ENCODE data around the gene PSMD2.

Gene PSMD2

DNA sequence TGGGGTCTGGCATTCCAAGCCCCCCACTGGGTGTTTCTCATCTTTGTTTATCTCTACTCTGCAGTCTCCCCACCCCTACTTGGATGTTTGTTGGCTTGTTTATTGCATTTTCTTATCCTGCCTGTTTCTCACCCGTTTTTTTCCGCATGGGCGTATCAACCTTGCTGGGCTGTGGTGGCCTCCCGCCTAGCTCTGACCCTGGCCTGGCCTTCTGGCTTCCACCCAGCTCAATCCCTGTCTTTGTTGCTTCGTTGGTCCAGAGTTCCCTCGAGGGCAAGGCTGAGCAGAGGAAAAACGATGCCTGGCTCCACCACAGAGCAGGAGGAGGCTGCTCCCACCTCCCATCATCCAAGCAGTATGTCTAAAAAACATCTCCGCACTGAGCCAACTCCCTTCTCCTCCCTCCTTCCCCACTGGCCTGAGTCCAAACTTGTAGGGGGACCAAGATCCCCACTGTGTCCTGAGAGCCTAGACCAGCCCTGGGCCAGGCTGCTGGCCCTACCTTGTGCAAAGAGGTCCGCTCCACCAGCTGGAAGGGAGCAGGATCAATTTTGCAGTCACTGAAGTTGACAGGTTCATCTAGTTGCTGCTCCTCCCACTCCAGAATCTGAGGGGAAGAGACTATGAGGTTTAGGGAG is 52.6 kb downstream of the PSMD2 start:
- no peak for ATAC-seq (replicated peaks; ENCODE audit: extremely low read depth, poor library complexity, severe bottlenecking)
- H3K4me3 Mint-ChIP-seq: no peak overlapping the region
- no peaks in the 10 kb centered on the region for H3K9me3 Mint-ChIP-seq
- H3K27me3 Mint-ChIP-seq: no peaks in the 10 kb centered on the region
- H3K4me1 Mint-ChIP-seq: no peaks in the 10 kb centered on the region
- no peak for DNase-seq (ENCODE audit: low spot score in 2 of 2)
- no peak overlapping the region for H3K27ac Mint-ChIP-seq (ENCODE audit: low read depth)
- peaks cover 4% of the 10 kb centered on the region for H3K36me3 Mint-ChIP-seq (ENCODE audit: insufficient read depth)

GRCh38 chr3:184352149-184352785 is 53.2 kb downstream of the PSMD2 start:
- no peaks in the 10 kb centered on the region for H3K9me3 Mint-ChIP-seq
- H3K27me3 Mint-ChIP-seq: no peaks in the 10 kb centered on the region
- H3K27ac Mint-ChIP-seq (ENCODE audit: low read depth): no peak overlapping the region
- H3K4me1 Mint-ChIP-seq: no peaks in the 10 kb centered on the region
- ATAC-seq (replicated peaks; ENCODE audit: extremely low read depth, poor library complexity, severe bottlenecking) (no peak), DNase-seq (ENCODE audit: low spot score in 2 of 2) (no peak)
- H3K36me3 Mint-ChIP-seq (ENCODE audit: insufficient read depth): peaks cover 5% of the 10 kb centered on the region
- no peak overlapping the region for H3K4me3 Mint-ChIP-seq

DNA sequence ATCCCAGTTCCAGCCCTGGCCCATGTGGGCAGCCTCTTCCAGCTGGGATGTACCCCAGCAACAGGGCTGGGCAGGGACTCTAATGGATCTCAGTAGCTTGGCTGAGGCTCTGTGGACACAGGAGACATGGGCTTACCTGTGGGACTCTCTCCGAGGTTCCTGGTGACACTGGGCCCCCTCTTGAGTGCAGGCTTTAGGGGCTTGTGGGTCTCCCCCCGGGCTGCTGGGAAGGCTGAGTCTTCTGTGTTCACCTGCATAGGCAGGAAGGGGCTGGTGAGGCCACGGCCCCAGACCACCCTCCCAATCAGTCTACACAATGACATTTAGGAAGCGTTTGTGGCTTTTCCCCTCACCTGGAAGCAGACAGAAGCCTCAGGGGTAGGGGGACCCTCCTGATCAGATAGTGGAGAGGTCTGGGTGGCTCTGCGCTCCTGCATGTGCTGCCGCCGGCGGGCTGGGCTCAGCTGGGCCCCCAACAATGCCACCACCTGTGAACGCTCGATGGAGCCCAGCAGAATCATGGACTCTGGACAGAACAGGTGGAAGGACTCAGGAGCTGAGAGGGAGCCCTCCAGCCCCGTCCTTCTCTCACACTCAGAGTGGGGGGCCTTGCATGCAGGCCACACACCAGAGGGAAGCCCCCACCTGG is 54.0 kb downstream of the PSMD2 start:
- no peak overlapping the region for H3K4me3 Mint-ChIP-seq
- H3K27me3 Mint-ChIP-seq: no peaks in the 10 kb centered on the region
- no peaks in the 10 kb centered on the region for H3K4me1 Mint-ChIP-seq
- DNase-seq (ENCODE audit: low spot score in 2 of 2) (no peak), ATAC-seq (replicated peaks; ENCODE audit: extremely low read depth, poor library complexity, severe bottlenecking) (no peak)
- H3K9me3 Mint-ChIP-seq: no peaks in the 10 kb centered on the region
- H3K27ac Mint-ChIP-seq (ENCODE audit: low read depth): no peak overlapping the region
- peaks cover 6% of the 10 kb centered on the region for H3K36me3 Mint-ChIP-seq (ENCODE audit: insufficient read depth)

GRCh38 chr3:184353546-184353941 is 54.5 kb downstream of the PSMD2 start:
- peaks cover 6% of the 10 kb centered on the region for H3K36me3 Mint-ChIP-seq (ENCODE audit: insufficient read depth)
- no peak for DNase-seq (ENCODE audit: low spot score in 2 of 2)
- no peaks in the 10 kb centered on the region for H3K4me1 Mint-ChIP-seq
- ATAC-seq (replicated peaks; ENCODE audit: extremely low read depth, poor library complexity, severe bottlenecking): no peak
- H3K9me3 Mint-ChIP-seq: no peaks in the 10 kb centered on the region
- H3K27me3 Mint-ChIP-seq: no peaks in the 10 kb centered on the region
- H3K27ac Mint-ChIP-seq (ENCODE audit: low read depth): no peak overlapping the region
- no peak overlapping the region for H3K4me3 Mint-ChIP-seq

DNA sequence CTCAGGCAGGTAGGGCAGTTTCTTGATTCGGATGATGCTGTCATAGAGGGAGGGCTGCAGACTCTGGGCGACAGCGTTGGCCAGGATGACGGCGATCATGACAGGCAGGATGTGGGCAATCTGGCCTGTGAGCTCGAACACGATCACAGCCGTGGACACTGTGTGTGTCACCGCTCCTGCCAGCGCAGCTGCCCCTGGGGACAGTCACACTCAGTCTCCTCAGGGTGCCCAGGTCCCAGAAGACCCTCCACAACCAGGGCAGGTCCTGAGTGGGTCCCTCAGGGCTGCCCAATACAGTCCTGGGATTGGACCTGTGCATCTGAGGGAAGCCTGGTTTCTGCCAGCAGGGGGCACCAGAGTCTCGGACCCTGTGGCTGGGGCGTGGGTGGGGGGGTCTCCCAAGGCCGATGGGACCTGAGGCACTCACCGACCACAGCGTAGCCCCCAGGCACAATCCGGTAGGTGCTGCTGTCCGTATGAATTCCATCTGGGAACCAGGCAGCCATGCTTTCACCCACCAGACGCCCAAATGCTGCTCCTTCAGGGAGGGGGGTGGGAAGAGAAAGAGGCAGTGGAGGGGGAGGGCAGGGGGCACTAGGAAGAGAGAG is 55.2 kb downstream of the PSMD2 start:
- DNase-seq (ENCODE audit: low spot score in 2 of 2): peak in 1 of 2 donors; percentile 44

GRCh38 chr3:184354754-184355153 is 55.7 kb downstream of the PSMD2 start:
- no peak for ATAC-seq (replicated peaks; ENCODE audit: extremely low read depth, poor library complexity, severe bottlenecking)
- no peak for DNase-seq (ENCODE audit: low spot score in 2 of 2)
- Mint-ChIP-seq H3K27ac (ENCODE audit: low read depth) (no peak overlapping the region), H3K36me3 (ENCODE audit: insufficient read depth) (peaks cover 6% of the 10 kb centered on the region), H3K9me3 (no peaks in the 10 kb centered on the region), H3K4me1 (peaks cover 1% of the 10 kb centered on the region), H3K27me3 (no peaks in the 10 kb centered on the region), H3K4me3 (no peak overlapping the region)

More for the DNA sequence above, 55.2 kb downstream of the PSMD2 start:
- H3K36me3 Mint-ChIP-seq (ENCODE audit: insufficient read depth): peaks cover 6% of the 10 kb centered on the region
- H3K4me1 Mint-ChIP-seq: no peaks in the 10 kb centered on the region
- H3K4me3 Mint-ChIP-seq: no peak overlapping the region
- H3K27ac Mint-ChIP-seq (ENCODE audit: low read depth): no peak overlapping the region
- ATAC-seq (replicated peaks; ENCODE audit: extremely low read depth, poor library complexity, severe bottlenecking): peak; percentile 60
- H3K27me3 Mint-ChIP-seq: no peaks in the 10 kb centered on the region
- H3K9me3 Mint-ChIP-seq: no peaks in the 10 kb centered on the region

DNA sequence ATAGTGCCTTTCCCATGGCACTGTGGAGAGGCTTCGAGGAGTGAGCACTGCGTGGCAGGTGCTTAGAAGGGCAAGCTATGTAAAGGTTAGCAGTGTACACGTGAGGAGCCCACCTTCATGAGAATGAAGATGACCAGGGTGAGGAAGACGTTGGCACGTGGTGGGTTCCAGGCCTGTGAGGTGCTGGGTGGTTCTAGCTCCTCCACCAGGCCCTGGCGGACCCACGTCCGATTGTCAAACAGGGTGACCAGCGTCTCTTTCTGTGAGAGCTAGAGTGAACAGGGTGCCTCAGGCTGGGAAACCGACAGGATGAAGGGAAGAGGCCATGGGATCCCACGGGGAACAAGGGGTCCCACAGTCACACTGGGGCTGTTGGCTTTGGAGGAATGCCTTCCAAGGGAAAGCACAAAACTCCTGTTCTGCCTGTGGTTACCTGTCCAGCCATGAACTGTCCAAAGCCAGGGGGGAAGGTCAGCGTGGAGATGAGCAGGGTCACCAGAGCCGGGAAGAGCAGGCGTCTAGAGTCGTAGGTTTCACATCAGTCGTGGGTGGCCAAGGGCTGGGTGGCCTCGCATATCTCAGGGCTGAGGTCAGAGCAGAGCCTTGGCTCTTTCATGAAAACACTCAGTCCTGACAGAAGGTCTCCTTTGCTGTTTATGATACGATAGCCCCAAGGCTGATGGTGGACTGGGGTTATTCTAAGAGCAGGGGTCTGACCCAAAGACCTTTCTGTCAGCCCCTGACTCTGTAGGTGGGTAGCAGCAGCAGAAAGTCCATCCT is 56.4 kb downstream of the PSMD2 start:
- no peak for DNase-seq (ENCODE audit: low spot score in 2 of 2)

GRCh38 chr3:184357248-184358123 is 58.4 kb downstream of the PSMD2 start:
- DNase-seq (ENCODE audit: low spot score in 2 of 2) (no peak), ATAC-seq (replicated peaks; ENCODE audit: extremely low read depth, poor library complexity, severe bottlenecking) (no peak)
- Mint-ChIP-seq H3K27me3 (no peaks in the 10 kb centered on the region), H3K4me3 (no peak overlapping the region), H3K9me3 (no peaks in the 10 kb centered on the region), H3K4me1 (peaks cover 17% of the 10 kb centered on the region), H3K36me3 (ENCODE audit: insufficient read depth) (peaks cover 5% of the 10 kb centered on the region), H3K27ac (ENCODE audit: low read depth) (no peak overlapping the region)

More for the DNA sequence above, 56.4 kb downstream of the PSMD2 start:
- H3K4me3 Mint-ChIP-seq: no peak overlapping the region
- no peak for ATAC-seq (replicated peaks; ENCODE audit: extremely low read depth, poor library complexity, severe bottlenecking)
- peaks cover 6% of the 10 kb centered on the region for H3K4me1 Mint-ChIP-seq
- peaks cover 6% of the 10 kb centered on the region for H3K36me3 Mint-ChIP-seq (ENCODE audit: insufficient read depth)
- H3K9me3 Mint-ChIP-seq: no peaks in the 10 kb centered on the region
- H3K27ac Mint-ChIP-seq (ENCODE audit: low read depth): no peak overlapping the region
- no peaks in the 10 kb centered on the region for H3K27me3 Mint-ChIP-seq

DNA sequence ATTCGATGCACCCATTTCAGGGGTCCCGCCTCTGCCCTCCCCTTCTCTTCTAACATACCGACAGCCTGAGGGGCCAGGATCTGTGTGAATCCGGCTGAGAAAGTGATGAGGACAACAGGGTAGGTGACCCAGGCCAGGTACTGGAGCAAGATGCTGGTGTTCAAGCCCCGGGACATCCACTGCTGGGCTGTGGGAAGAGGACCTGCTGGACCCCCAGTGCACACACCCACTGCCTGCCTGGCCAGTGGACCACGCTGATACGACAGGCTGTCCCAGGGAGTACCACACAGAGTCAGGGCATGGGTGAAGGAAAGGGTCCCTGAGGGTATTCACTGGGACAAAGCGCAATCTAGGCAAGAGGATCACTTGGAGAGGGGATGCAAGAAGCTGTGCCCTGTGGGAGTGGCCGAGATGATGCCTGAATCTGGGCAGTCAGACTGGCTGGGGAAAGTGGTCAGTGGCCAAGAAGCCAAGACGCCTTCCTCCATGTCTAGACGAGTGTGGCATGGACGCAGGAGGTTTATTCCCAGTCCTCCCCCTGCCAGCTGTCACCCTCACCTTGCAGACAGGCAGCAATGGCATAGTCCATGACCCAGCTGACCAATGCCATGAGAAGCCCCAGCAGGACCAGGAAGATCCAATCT is 59.2 kb downstream of the PSMD2 start:
- DNase-seq (ENCODE audit: low spot score in 2 of 2) (no peak), ATAC-seq (replicated peaks; ENCODE audit: extremely low read depth, poor library complexity, severe bottlenecking) (no peak)
- Mint-ChIP-seq H3K27ac (ENCODE audit: low read depth) (no peak overlapping the region), H3K9me3 (no peaks in the 10 kb centered on the region), H3K4me3 (no peak overlapping the region), H3K4me1 (peaks cover 21% of the 10 kb centered on the region), H3K27me3 (no peaks in the 10 kb centered on the region), H3K36me3 (ENCODE audit: insufficient read depth) (peaks cover 8% of the 10 kb centered on the region)

Measured in central memory CD8-positive, alpha-beta T cell (primary cell).